DMS153 treated with DMSO at 0.1 percent for 48 hours (cell line): Measurements from ENCODE around the gene STK11IP.
"Not testable (repeated sequence)": the region's sequence is repeated elsewhere in the genome, so short reads cannot be mapped to it uniquely, and the experiment has no call there.

Experiments used
- DNase-seq: peaks from one replicate; lab custom pipeline; 2025; ENCODE audit not compliant: unreplicated experiment; lab: John Stamatoyannopoulos, UW

STK11IP gene

DNA sequence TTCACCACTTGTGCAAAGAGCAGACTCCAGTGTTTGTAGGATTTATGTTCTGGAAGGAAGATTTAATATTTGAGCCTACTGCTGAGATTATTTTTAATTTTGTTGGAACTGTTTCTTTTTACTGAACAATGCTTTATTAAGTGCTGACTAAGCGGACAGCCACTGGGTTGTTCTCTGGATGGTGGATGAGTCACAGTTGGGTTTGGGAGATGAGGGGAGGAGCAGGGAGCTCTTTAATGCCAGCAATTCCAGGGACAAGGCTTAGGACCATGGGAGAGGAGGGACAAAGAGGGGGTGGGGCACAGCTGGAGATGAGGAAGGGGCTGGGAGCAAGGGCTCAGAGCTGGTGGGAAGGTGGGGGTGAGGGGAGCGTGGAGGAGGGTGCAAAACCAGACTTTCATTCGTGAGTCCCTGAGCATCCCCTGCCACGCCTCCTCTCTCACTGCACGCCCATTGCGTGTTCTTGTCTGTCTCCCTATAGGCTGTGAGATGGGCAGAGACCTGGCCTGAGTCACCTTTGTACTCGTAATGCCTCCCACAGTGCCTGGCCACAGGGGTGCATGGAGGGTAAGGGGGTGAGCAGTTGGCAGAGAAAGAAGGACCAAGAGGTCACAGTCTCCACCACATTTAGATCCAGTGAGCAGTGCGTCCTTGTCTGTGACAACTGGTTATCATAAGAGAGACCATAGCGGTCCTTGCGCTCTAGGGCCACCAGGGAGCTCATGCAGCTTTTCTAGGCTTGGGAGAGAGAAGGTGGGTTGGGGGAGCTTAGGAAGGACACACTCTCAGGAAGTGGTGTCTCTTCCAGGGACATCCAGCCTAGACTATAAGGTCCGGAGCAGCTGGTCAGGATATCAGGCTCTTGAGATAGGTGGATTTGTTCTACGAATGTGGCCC, 48.2 kb downstream of the STK11IP start:
- DNase-seq, result no peak

DNA sequence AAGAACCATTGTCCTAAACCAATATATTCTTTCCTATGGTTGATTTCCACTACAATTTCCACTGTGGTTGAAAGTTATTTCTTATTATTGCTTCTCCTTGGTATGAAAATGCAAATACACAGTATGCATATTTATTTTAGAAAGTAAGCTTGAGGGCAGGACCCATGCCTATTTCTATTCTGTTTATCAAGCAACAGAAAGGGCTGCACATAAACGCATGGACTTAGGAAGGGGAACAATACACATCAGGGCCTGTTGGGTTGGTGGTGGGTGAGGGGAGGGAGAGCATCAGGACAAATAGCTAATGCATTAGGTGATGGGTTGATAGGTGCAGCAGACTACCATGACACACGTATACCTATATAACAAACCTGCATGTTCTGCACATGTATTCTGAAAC, 50.5 kb downstream of the STK11IP start:
- DNase-seq, result no peak

DNA sequence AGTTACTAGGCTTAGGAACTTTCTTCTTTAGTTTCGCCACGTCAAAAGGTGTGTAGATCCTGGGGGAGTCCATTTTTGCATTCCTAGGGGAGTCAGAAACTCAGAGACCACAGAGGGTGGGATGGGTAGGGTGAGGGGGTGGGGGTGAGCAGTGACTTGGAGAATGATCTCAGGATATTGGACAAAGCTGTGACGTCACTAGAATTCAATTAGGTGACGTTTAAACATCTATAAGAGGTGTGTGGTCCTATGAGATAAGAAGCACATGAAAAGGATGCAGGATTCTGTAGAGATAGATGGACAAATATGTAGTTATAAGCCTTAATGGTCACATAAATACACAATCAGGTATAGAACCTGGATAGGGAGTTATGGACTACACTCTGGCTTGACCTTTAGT, 51.3 kb downstream of the STK11IP start:
- no peak for DNase-seq

GRCh38 chr2:219650426-219651248, 53.0 kb downstream of the STK11IP start:
- no peak for DNase-seq

GRCh38 chr2:219651656-219652055, 54.0 kb downstream of the STK11IP start:
- DNase-seq, result not testable (repeated sequence)

- no peak for DNase-seq
Observed at GRCh38 chr2:219656526-219656925, 58.9 kb downstream of the STK11IP start.

DNA sequence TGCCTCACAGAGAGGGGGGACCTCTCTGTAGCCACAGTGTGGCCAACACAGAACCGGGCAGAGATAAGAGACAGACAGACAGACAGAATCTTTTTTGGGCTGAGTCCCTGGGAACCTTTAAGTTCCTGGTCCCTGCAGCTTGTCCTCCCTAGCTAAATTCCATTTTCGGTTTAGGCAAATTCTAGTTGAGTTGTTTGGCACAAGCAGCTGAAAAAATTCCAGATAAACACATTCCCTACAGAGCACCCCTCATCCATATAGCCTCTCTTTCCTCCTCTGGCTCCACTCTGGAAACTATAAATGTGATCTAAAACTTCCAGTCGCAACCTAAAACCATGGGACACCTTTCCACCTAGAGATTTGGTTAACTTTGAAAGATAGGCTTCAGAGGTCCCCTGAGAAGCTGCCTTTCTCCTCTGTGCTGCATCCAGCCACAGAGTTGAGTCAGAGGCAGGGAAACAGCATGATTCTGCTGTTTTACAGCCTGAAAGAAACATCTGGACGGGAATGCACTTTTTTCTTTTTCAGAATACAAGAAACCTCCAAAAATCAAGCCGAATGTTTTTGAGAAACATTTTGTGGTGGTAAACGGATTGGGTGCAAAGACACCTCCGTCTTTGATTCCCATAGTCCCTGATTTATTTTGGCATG, 60.7 kb downstream of the STK11IP start:
- no peak for DNase-seq

- DNase-seq, result no peak
Observed at GRCh38 chr2:219658874-219659273, 61.2 kb downstream of the STK11IP start.

GRCh38 chr2:219661197-219661954, 63.7 kb downstream of the STK11IP start:
- DNase-seq, result no peak

GRCh38 chr2:219661955-219662395, 64.3 kb downstream of the STK11IP start:
- DNase-seq, result no peak

DNA sequence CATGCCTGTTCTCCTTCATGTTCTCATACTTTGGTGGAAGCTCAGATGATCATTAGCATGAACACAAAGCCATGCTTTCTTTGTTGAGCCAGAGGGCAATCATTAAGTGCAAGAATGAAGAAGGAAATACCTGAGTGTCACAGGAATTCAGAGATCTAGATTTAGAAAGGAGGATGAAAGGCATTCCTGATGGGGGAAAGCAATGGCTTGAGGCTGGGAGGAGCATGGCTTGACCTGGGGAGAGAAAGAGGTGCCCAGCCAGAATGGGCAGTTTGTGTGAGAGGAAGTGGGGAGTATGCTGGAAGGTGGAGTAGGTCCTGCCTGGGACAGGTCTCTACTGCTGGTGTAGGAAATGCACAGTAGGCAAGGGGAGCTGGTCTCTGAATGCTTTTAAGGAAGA, 64.9 kb downstream of the STK11IP start:
- DNase-seq, result no peak

- DNase-seq, result no peak
Observed at GRCh38 chr2:219663116-219663762, 65.6 kb downstream of the STK11IP start.

- DNase-seq, result no peak
Observed at GRCh38 chr2:219664041-219664440, 66.4 kb downstream of the STK11IP start.

- no peak for DNase-seq
Observed at GRCh38 chr2:219664944-219665343, 67.3 kb downstream of the STK11IP start.

- no peak for DNase-seq
Observed at GRCh38 chr2:219665926-219666325, 68.3 kb downstream of the STK11IP start.
